ENCODE measurements around the gene ZNF385B. TPM values are rescaled to one million over a fixed set of nuclear protein-coding genes. Genes with fewer than 3 reads are reported as not detected.

ZNF385B gene
- total and polyA plus RNA-seq, 2 donors (not counting 1 experiment from before 2014, with no cell fraction given), result not detected

DNA sequence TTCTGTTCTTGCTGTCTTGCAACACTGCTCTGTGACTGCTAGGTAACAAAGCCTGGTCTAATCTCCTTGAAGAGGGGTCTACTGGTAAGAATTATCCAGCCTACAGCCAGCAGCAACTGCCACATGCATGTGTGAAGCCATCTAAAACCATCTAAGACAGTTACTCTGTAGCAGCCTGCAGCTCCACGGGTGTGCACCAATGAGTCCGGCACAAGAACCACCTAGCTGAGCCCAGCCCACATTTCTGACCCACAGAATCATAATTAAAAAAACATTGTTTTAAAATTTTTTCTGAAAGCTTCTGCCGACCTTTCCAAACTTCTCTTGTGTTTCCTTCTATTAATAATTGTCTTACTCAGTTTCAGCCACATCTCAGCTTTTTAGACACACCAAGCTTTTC is 102.8 kb downstream of the ZNF385B start:
- Histone ChIP-seq H3K9ac (ENCODE audit: low read length) (no peak overlapping the region), H3K27ac (ENCODE audit: low read length in 2 of 2) (no peak overlapping the region), H3K4me2 (replicated peaks; ENCODE audit: low read depth, low read length, poor library complexity, severe bottlenecking) (no peak overlapping the region), H3K4me3 (ENCODE audit: control extremely low read depth in 1 of 5, extremely low read depth in 1 of 5, insufficient read depth in 1 of 5, low read depth in 2 of 5, low read length in 4 of 5) (no peak overlapping the region), H3K79me2 (ENCODE audit: control insufficient read depth, insufficient read depth, low read length) (no peaks in the 10 kb centered on the region), H3K9me3 (ENCODE audit: control extremely low read depth in 1 of 3, control insufficient read depth in 2 of 3, insufficient read depth in 1 of 3, low read length in 2 of 3) (peaks cover 0 to 8% (median 1%) of the 10 kb centered on the region in 3 donors), H3K4me1 (ENCODE audit: control insufficient read depth in 2 of 2, insufficient read depth in 2 of 2, low read length in 2 of 2) (no peaks in the 10 kb centered on the region), H2AFZ (ENCODE audit: insufficient read depth, low read depth, low read length, poor library complexity, severe bottlenecking) (no peak overlapping the region), H4K20me1 (ENCODE audit: control insufficient read depth, insufficient read depth, low read length, poor library complexity, severe bottlenecking) (no peaks in the 10 kb centered on the region), H3K27me3 (replicated peaks in 1 of 4; ENCODE audit: control extremely low read depth in 1 of 4, control insufficient read depth in 3 of 4, insufficient read depth in 4 of 4, low read length in 3 of 4) (no peaks in the 10 kb centered on the region), H3K36me3 (replicated peaks in 1 of 2; ENCODE audit: control extremely low read depth in 1 of 2, control insufficient read depth in 1 of 2, extremely low read depth in 1 of 2, insufficient read depth in 2 of 2, low read length in 1 of 2) (no peaks in the 10 kb centered on the region)
- Mint-ChIP-seq H3K9me3 (ENCODE audit: insufficient read depth) (no peaks in the 10 kb centered on the region), H3K4me3 (no peak overlapping the region), H3K4me1 (no peaks in the 10 kb centered on the region), H3K27me3 (peaks cover 13% of the 10 kb centered on the region), H3K27ac (no peak overlapping the region)
- DNase-seq (no peak), ATAC-seq (ENCODE audit: low read depth) (no peak)
- CTCF ChIA-PET, result no interaction called here
- TF ChIP-seq EZH2 (IDR thresholded peaks at IDR 0.05; ENCODE audit: borderline replicate concordance, insufficient read depth, low read depth, low read length, poor library complexity, severe bottlenecking), result no peak
- TF ChIP-seq, protein P1, sequence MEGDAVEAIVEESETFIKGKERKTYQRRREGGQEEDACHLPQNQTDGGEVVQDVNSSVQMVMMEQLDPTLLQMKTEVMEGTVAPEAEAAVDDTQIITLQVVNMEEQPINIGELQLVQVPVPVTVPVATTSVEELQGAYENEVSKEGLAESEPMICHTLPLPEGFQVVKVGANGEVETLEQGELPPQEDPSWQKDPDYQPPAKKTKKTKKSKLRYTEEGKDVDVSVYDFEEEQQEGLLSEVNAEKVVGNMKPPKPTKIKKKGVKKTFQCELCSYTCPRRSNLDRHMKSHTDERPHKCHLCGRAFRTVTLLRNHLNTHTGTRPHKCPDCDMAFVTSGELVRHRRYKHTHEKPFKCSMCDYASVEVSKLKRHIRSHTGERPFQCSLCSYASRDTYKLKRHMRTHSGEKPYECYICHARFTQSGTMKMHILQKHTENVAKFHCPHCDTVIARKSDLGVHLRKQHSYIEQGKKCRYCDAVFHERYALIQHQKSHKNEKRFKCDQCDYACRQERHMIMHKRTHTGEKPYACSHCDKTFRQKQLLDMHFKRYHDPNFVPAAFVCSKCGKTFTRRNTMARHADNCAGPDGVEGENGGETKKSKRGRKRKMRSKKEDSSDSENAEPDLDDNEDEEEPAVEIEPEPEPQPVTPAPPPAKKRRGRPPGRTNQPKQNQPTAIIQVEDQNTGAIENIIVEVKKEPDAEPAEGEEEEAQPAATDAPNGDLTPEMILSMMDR (IDR thresholded peaks at IDR 0.05), result no peak
- 88% methylated on average over 2 of the region's 3 CpGs for WGBS (ENCODE audit: insufficient coverage)
- POLR2A ChIA-PET, result no interaction called here
- intact Hi-C loops (cut with micrococcal nuclease), result no loop called here

DNA sequence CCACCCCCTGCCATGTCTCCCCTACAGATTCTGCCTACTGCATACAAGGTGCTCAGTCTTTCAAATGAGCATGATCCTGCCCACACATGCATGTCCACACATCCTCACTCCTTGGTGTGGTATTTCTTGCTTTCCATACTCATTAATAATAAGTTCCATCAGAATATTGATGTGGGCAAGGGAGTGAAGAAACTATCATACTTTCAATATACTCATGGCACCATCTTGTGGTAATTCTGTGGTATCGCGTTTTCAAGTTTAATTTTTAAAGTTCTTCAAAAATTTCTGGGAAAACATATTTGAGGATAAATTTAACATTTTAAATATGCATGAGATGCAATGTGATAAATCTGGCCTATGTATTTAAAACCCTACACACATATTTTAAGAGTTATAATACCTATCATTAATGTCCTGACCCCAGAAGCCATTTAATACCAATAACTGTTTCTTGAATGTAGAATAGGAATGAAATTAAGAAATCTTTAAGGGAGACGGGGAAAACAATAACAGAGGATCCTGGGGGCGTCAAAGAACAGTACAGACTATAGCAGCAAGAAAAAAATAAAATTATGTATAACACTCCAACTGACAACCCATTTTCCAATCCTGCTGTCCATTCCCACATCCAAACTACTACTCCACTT is 110.1 kb downstream of the ZNF385B start:
- no peak overlapping the region for H3K9ac ChIP-seq (ENCODE audit: low read length)
- no peaks in the 10 kb centered on the region for H4K20me1 ChIP-seq (ENCODE audit: control insufficient read depth, insufficient read depth, low read length, poor library complexity, severe bottlenecking)
- POLR2A ChIA-PET, result no interaction called here
- no peaks in the 10 kb centered on the region for H3K79me2 ChIP-seq (ENCODE audit: control insufficient read depth, insufficient read depth, low read length)
- no peak overlapping the region for H3K27ac ChIP-seq (ENCODE audit: low read length in 2 of 2)
- H3K36me3 ChIP-seq (replicated peaks in 1 of 2; ENCODE audit: control extremely low read depth in 1 of 2, control insufficient read depth in 1 of 2, extremely low read depth in 1 of 2, insufficient read depth in 2 of 2, low read length in 1 of 2), result no peaks in the 10 kb centered on the region
- Mint-ChIP-seq H3K27me3 (peaks cover 6% of the 10 kb centered on the region), H3K27ac (no peak overlapping the region), H3K4me3 (no peak overlapping the region), H3K9me3 (ENCODE audit: insufficient read depth) (no peaks in the 10 kb centered on the region), H3K4me1 (no peaks in the 10 kb centered on the region)
- DNase-seq, result peak; percentile 31
- peaks cover 0 to 2% (median 0%) of the 10 kb centered on the region in 4 experiments for H3K27me3 ChIP-seq (replicated peaks in 1 of 4; ENCODE audit: control extremely low read depth in 1 of 4, control insufficient read depth in 3 of 4, insufficient read depth in 4 of 4, low read length in 3 of 4)
- no peak overlapping the region for H3K4me2 ChIP-seq (replicated peaks; ENCODE audit: low read depth, low read length, poor library complexity, severe bottlenecking)
- ATAC-seq (ENCODE audit: low read depth), result no peak
- H3K4me3 ChIP-seq (ENCODE audit: control extremely low read depth in 1 of 5, extremely low read depth in 1 of 5, insufficient read depth in 1 of 5, low read depth in 2 of 5, low read length in 4 of 5), result no peak overlapping the region
- TF ChIP-seq, protein P1 (IDR thresholded peaks at IDR 0.05), result peak; percentile 76
- no peak for TF ChIP-seq EZH2 (IDR thresholded peaks at IDR 0.05; ENCODE audit: borderline replicate concordance, insufficient read depth, low read depth, low read length, poor library complexity, severe bottlenecking)
- no peaks in the 10 kb centered on the region for H3K4me1 ChIP-seq (ENCODE audit: control insufficient read depth in 2 of 2, insufficient read depth in 2 of 2, low read length in 2 of 2)
- intact Hi-C loops (cut with micrococcal nuclease), result loop anchor here (1.0 to 5.0 kb wide), 3 partner anchors 859 to 1354 kb away; no protein-coding TSS in a partner anchor
- no CpG with 5 or more reads among the region's 4 CpGs for WGBS (ENCODE audit: insufficient coverage)
- no peak overlapping the region for H2AFZ ChIP-seq (ENCODE audit: insufficient read depth, low read depth, low read length, poor library complexity, severe bottlenecking)
- H3K9me3 ChIP-seq (ENCODE audit: control extremely low read depth in 1 of 3, control insufficient read depth in 2 of 3, insufficient read depth in 1 of 3, low read length in 2 of 3), result no peaks in the 10 kb centered on the region
- CTCF ChIA-PET, result interaction anchor here (1.0 kb wide), 1 partner anchor 989 kb away, joined by 5 read pairs; no protein-coding TSS in a partner anchor

All from B cell (primary cell).